Neuronal stem cell (in vitro differentiated cells): ENCODE results near the gene VWF.
"Not testable (repeated sequence)": the region's sequence is repeated elsewhere in the genome, so short reads cannot be mapped to it uniquely, and the experiment has no call there.

Experiments used
- DNase-seq: peaks from one replicate; pipeline ENCODE4 v3.0.0-alpha.2; 2013; ENCODE audit warnings: low spot score
- H2AFZ ChIP-seq: one replicate; pipeline ENCODE4 v1.6.1; 2013; ENCODE audit warnings: mild to moderate bottlenecking, low read length, inconsistent platforms
- H2AK5ac ChIP-seq: 2 replicates; pipeline ENCODE4 v1.6.1; 2013; ENCODE audit warnings: low read depth, mild to moderate bottlenecking, inconsistent platforms, low read length, moderate library complexity, mixed read lengths
- H2BK120ac ChIP-seq: 2 replicates; pipeline ENCODE4 v1.6.1; 2013; ENCODE audit warnings: low read depth, mild to moderate bottlenecking, inconsistent platforms, low read length, moderate library complexity, mixed read lengths
- H2BK12ac ChIP-seq: one replicate; pipeline ENCODE4 v1.6.1; 2013; ENCODE audit warnings: low read length, inconsistent platforms
- H2BK15ac ChIP-seq: 2 replicates; pipeline ENCODE4 v1.6.1; 2013; ENCODE audit warnings: mild to moderate bottlenecking, low read length, inconsistent platforms, mixed read lengths
- H2BK5ac ChIP-seq: one replicate; pipeline ENCODE4 v1.6.1; 2013; ENCODE audit warnings: inconsistent platforms, mild to moderate bottlenecking, low read length, moderate library complexity
- H3K14ac ChIP-seq: one replicate; pipeline ENCODE4 v1.6.1; 2013; ENCODE audit warnings: low read length, inconsistent platforms
- H3K18ac ChIP-seq: 2 replicates; pipeline ENCODE4 v1.6.1; 2013; ENCODE audit warnings: low read length, inconsistent platforms
- H3K23ac ChIP-seq: 2 replicates; pipeline ENCODE4 v1.6.1; 2013; ENCODE audit warnings: low read depth, mild to moderate bottlenecking, mixed read lengths, low read length, inconsistent platforms; ENCODE audit not compliant: poor library complexity
- H3K27ac ChIP-seq: replicated peaks from 3 replicates; pipeline ENCODE4 v1.5.1; 2013; ENCODE audit warnings: low read length, inconsistent platforms
- H3K27me3 ChIP-seq, 3 experiments: 2 replicates each; pipeline ENCODE4 v1.6.1; 2013; ENCODE audit warnings: low read length in 3 of 3, mild to moderate bottlenecking in 2 of 3, inconsistent platforms in 1 of 3, low read depth in 1 of 3, mixed read lengths in 1 of 3, moderate library complexity in 1 of 3; ENCODE audit not compliant: control insufficient read depth in 3 of 3, insufficient read depth in 3 of 3
- H3K36me3 ChIP-seq, 2 donors: replicated peaks in 1 of 2; 2 replicates each; pipeline ENCODE4 v1.6.1; 2013; ENCODE audit warnings: low read length in 2 of 2; ENCODE audit not compliant: control insufficient read depth in 2 of 2, insufficient read depth in 2 of 2
- H3K4ac ChIP-seq: 2 replicates; pipeline ENCODE4 v1.6.1; 2013; ENCODE audit warnings: inconsistent platforms, mild to moderate bottlenecking, low read length, moderate library complexity
- H3K4me1 ChIP-seq, 2 donors: 1 replicate in 1 of 2; 2 replicates in 1 of 2; pipeline ENCODE4 v1.6.1; 2013; ENCODE audit warnings: low read length in 2 of 2, low read depth in 1 of 2; ENCODE audit not compliant: control insufficient read depth in 2 of 2, insufficient read depth in 1 of 2
- H3K4me2 ChIP-seq: one replicate; pipeline ENCODE4 v1.6.1; 2013; ENCODE audit warnings: mild to moderate bottlenecking, low read length, inconsistent platforms; ENCODE audit not compliant: insufficient read depth, poor library complexity, severe bottlenecking
- H3K4me3 ChIP-seq, 2 donors: 2 replicates each; pipeline ENCODE4 v1.5.1; 2013; ENCODE audit warnings: low read length in 2 of 2, mild to moderate bottlenecking in 2 of 2, inconsistent platforms in 1 of 2, moderate library complexity in 1 of 2
- H3K79me1 ChIP-seq: one replicate; pipeline ENCODE4 v1.6.1; 2013; ENCODE audit warnings: low read depth, mild to moderate bottlenecking, inconsistent platforms, low read length, moderate library complexity
- H3K9ac ChIP-seq: one replicate; pipeline ENCODE4 v1.6.1; 2013; ENCODE audit warnings: mild to moderate bottlenecking, low read depth, low read length, inconsistent platforms; ENCODE audit not compliant: poor library complexity
- H3K9me3 ChIP-seq, 2 donors: replicated peaks in 1 of 2; 2 replicates each; pipeline versions ENCODE3 to v1.6.1; 2013; ENCODE audit warnings: low read length in 2 of 2, mild to moderate bottlenecking in 2 of 2, inconsistent platforms in 1 of 2, low read depth in 1 of 2, mixed read lengths in 1 of 2, moderate library complexity in 1 of 2; ENCODE audit not compliant: control insufficient read depth in 2 of 2, insufficient read depth in 1 of 2
- H4K8ac ChIP-seq: one replicate; pipeline ENCODE4 v1.6.1; 2013; ENCODE audit warnings: low read depth, mild to moderate bottlenecking, inconsistent platforms, low read length, moderate library complexity
- H4K91ac ChIP-seq: one replicate; pipeline ENCODE4 v1.6.1; 2013; ENCODE audit warnings: low read length, low read depth, mild to moderate bottlenecking, inconsistent platforms; ENCODE audit not compliant: poor library complexity
- WGBS, 2 donors: extraction: QIAGEN DNeasy Blood & Tissue Kit; methylation state at CpG; one replicate each; pipeline ENCODE4 v1.1.7; 2013; ENCODE audit warnings: missing lambda C conversion rate in 2 of 2, mixed read lengths in 1 of 2; ENCODE audit not compliant: insufficient read length in 2 of 2, insufficient replicate concordance in 1 of 2; ENCODE audit errors: extremely low coverage in 2 of 2; 5-methylcytosine and 5-hydroxymethylcytosine counted together

Gene VWF

GRCh38 chr12:6010631-6011350 is 113.7 kb downstream of the VWF start:
- H3K9me3 ChIP-seq, H4K8ac ChIP-seq, H3K79me1 ChIP-seq, H3K9ac ChIP-seq, H3K27me3 ChIP-seq, H2BK5ac ChIP-seq, H2BK120ac ChIP-seq, H3K18ac ChIP-seq, H3K36me3 ChIP-seq, H3K4me3 ChIP-seq, H2AK5ac ChIP-seq, H2BK15ac ChIP-seq, H2AFZ ChIP-seq, DNase-seq, H3K4me1 ChIP-seq, H3K27ac ChIP-seq, H3K14ac ChIP-seq, H4K91ac ChIP-seq, H3K4me2 ChIP-seq, H3K23ac ChIP-seq, H3K4ac ChIP-seq, H2BK12ac ChIP-seq: not testable (repeated sequence)
- no CpG with 5 or more reads among the region's 4 CpGs for WGBS, 2 donors

GRCh38 chr12:5997260-5997659 is 127.2 kb downstream of the VWF start:
- Histone ChIP-seq H2BK120ac (no peak overlapping the region), H2BK12ac (no peak overlapping the region), H4K8ac (no peak overlapping the region), H3K4me3 (no peak overlapping the region), H2BK5ac (no peak overlapping the region), H3K27ac (no peak overlapping the region), H3K18ac (no peak overlapping the region), H2BK15ac (no peak overlapping the region), H3K4me1 (no peaks in the 10 kb centered on the region), H4K91ac (no peak overlapping the region), H3K36me3 (no peaks in the 10 kb centered on the region), H2AK5ac (no peak overlapping the region), H3K23ac (no peak overlapping the region), H3K27me3 (no peaks in the 10 kb centered on the region), H3K4me2 (no peak overlapping the region), H3K79me1 (no peaks in the 10 kb centered on the region), H3K14ac (no peak overlapping the region), H2AFZ (no peak overlapping the region), H3K9me3 (no peaks in the 10 kb centered on the region), H3K4ac (no peak overlapping the region), H3K9ac (no peak overlapping the region)
- no peak for DNase-seq
- no CpG with 5 or more reads among the region's 3 CpGs for WGBS, 2 donors

- WGBS, 2 donors: no CpG with 5 or more reads among the region's 3 CpGs
- no peak overlapping the region for H3K23ac ChIP-seq
Measured at GRCh38 chr12:5996459-5996858, 128.0 kb downstream of the VWF start.

GRCh38 chr12:5989621-5990020 is 134.8 kb downstream of the VWF start:
- H4K91ac ChIP-seq: no peak overlapping the region

More at GRCh38 chr12:5996459-5996858, 128.0 kb downstream of the VWF start:
- Histone ChIP-seq H3K9ac (no peak overlapping the region), H2AK5ac (no peak overlapping the region), H4K8ac (no peak overlapping the region), H3K27ac (no peak overlapping the region), H2BK15ac (no peak overlapping the region), H3K4ac (no peak overlapping the region), H3K79me1 (no peaks in the 10 kb centered on the region), H2BK120ac (no peak overlapping the region), H4K91ac (no peak overlapping the region), H2BK5ac (no peak overlapping the region), H3K27me3 (no peaks in the 10 kb centered on the region), H3K18ac (no peak overlapping the region), H2AFZ (no peak overlapping the region), H3K4me3 (no peak overlapping the region), H3K14ac (no peak overlapping the region), H3K9me3 (no peaks in the 10 kb centered on the region), H2BK12ac (no peak overlapping the region), H3K4me2 (no peak overlapping the region), H3K4me1 (no peaks in the 10 kb centered on the region), H3K36me3 (no peaks in the 10 kb centered on the region)
- DNase-seq: no peak

More at GRCh38 chr12:5989621-5990020, 134.8 kb downstream of the VWF start:
- H3K4me1 ChIP-seq: peaks cover 16 to 18% of the 10 kb centered on the region in 2 donors
- no peak overlapping the region for H3K14ac ChIP-seq
- H2BK120ac ChIP-seq: no peak overlapping the region
- WGBS, 2 donors: no CpG with 5 or more reads among the region's 3 CpGs
- H4K8ac ChIP-seq: no peak overlapping the region
- H3K27me3 ChIP-seq: no peaks in the 10 kb centered on the region
- H3K23ac ChIP-seq: no peak overlapping the region
- no peaks in the 10 kb centered on the region for H3K9me3 ChIP-seq
- H3K36me3 ChIP-seq: no peaks in the 10 kb centered on the region
- H2AFZ ChIP-seq: no peak overlapping the region
- H3K27ac ChIP-seq: no peak overlapping the region
- no peak overlapping the region for H3K4me3 ChIP-seq
- DNase-seq: no peak
- H2BK5ac ChIP-seq: no peak overlapping the region
- no peaks in the 10 kb centered on the region for H3K79me1 ChIP-seq
- H2BK12ac ChIP-seq: no peak overlapping the region
- H3K4me2 ChIP-seq: no peak overlapping the region
- no peak overlapping the region for H3K4ac ChIP-seq
- H3K9ac ChIP-seq: no peak overlapping the region
- H3K18ac ChIP-seq: no peak overlapping the region
- no peak overlapping the region for H2AK5ac ChIP-seq
- no peak overlapping the region for H2BK15ac ChIP-seq
